GM18907 (cell line): Measurements from ENCODE around the gene N4BP3.
A peak's percentile ranks its signal among the peaks of the same experiment; 100 is the strongest.
"Not testable (repeated sequence)": the region's sequence is repeated elsewhere in the genome, so short reads cannot be mapped to it uniquely, and the experiment has no call there.

Experiments used
- ATAC-seq: cut with Tn5 transposase; IDR thresholded peaks from one replicate; pipeline ENCODE4 v1.9.1; 2021; ENCODE audit warnings: mild to moderate bottlenecking, moderate library complexity; ENCODE audit not compliant: unreplicated experiment

The N4BP3 gene

DNA sequence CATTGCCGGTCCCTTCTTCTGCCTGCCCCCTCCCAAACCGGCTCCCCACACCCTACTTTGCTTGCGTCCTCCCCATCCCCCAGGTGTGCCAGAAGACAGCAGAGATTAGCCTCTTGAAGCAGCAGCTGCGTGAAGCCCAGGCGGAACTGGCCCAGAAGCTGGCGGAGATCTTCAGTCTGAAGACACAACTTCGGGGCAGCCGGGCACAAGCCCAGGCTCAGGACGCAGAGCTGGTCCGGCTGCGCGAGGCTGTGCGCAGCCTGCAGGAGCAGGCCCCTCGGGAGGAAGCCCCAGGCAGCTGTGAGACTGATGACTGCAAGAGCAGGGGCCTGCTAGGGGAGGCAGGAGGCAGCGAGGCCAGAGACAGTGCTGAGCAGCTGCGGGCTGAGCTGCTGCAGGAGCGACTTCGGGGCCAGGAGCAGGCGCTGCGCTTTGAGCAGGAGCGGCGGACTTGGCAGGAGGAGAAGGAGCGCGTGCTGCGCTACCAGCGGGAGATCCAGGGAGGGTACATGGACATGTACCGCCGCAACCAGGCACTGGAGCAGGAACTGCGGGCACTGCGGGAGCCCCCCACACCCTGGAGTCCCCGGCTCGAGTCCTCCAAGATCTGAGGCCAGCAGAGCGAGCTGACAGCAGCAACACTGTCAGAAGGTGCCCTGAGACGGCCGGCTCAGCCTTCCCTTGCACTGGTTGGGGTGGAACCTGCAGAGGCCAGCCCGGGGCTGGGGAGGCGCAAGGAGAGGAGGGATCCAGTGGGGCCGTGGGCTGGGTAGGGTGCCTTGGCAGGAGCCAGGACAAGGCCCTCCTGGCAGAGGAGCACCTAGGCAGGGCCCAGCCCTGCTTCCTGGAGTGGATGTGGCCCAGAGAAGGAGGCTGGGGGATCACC is 8.3 kb downstream of the N4BP3 start:
- no peak for ATAC-seq

GRCh38 chr5:178122346-178122745 is 9.0 kb downstream of the N4BP3 start:
- ATAC-seq, result no peak

GRCh38 chr5:178123094-178123965 is 10.0 kb downstream of the N4BP3 start:
- no peak for ATAC-seq

DNA sequence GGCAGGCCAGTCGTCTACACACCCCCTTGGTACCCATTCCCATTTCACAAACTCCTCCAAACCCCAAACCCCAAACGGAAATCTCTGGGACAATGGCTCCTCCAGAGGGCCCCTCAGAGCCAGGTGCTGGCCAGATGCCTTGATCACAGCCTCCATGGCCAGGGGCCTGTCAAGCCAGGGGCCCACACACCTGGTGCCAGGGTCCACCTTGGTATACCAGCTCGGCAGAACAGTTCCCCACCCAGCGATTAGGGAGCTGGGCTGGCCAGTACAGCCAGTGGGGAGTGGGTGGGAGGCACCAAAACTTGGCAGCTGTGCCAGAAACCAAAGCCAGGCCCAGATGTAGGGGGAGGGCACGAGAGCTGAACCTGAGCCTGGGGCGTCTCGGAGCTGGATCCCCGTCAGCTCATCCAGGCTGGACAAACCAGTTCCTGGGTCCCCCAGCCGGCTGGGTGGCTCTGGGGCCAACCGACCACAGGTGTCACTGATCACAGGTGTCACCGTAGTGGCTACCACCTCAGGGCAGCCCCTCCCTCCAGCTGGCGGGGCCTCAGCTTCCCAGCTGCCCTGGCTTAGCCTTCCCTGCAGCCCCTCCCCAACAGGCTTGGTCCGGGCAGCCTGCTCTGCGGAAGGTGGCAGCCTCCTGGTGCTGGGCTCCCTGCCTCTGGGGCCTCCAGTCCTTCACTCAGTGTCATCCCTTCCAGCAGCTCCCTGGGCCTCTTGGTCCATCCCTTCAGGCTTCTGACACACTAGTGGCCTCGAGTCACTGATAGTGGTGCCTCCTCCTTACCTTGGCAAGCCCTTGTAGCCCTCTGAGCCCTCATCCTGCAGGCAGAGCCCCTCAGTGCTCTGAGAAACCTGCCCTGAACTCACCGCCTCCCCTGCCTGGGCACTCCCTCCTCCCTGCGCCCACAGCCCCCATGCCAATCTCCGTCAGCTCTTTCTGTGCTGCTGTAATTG is 10.9 kb downstream of the N4BP3 start:
- no peak for ATAC-seq

DNA sequence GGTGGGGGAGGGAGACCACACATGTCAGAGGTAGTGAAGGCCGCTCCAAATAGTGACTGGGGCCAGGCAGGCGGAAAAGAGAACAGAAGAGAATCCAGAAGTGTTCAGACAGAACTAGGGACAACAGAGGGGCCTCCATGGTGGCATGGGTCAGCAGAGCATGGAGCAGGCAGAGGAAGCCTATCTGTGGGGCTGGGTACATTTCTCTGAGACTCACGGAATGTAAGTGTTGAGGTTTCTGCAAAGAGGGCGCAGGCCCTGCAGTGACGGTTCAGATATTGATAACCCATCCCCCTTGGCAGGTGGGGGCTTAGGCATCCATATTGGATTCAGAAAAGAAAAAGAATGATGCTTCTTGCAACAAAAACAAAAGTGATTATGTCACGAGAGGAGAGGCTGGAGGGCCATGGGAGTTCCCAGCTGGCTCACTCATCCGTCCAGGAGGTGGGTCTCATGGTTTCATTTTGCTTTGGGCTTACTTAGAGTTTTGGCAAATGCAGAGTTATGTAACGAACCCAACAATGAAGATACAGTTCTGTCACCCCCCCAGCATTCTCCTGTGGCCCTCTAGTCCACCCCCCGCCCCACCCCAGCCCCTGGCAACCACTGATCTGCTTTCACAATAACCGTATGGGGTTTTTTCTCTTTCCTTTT is 12.0 kb downstream of the N4BP3 start:
- ATAC-seq, result no peak

DNA sequence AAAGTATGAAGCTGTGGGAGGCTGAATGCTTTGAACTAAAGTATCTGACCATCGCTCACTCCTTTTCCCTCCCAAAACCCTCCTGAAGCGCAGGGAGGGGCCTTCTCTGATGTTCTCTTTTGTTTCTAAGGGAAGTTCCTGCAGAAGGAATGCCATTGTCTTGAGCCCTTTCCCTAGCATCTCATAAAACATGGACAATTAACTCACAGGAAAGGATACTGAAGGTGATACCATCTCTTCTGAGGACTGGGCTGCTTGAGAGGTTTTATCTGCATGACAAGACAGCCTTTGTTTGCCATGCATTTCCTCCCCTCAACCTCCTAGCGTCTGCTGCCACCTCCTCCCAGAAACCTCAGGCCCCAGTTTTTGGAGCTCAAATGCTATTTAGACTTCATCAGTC is 13.2 kb downstream of the N4BP3 start:
- ATAC-seq, result no peak

GRCh38 chr5:178127300-178128009 is 14.1 kb downstream of the N4BP3 start:
- ATAC-seq, result not testable (repeated sequence)

DNA sequence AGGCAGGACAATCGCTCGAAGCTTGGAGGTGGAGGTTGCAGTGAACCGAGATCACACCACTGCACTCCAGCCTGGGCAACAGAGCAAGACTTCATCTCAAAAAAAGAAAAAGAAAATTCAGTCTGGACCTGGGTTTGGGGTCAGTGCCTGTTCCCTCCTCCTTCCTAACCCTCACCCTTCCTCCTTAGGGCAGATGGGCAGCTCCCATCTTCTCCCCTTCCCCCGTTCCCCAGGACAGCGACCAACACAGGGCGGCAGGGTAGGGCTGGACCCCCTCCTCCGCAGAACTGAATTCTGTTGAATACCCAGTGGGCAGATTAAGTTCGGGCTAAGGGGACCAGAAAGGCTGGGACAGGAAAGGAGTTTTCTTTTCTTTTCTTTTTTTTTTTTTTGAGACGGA is 16.0 kb downstream of the N4BP3 start:
- ATAC-seq, result no peak

- not testable (repeated sequence) for ATAC-seq
These were observed 16.9 kb downstream of the N4BP3 start for GRCh38 chr5:178130234-178130575.

GRCh38 chr5:178130576-178131445 is 17.5 kb downstream of the N4BP3 start, which contains the start of gene RMND5B:
Gene RMND5B, plus strand, starts transcription at chr5:178131014. Its CDS starts 7,106 bp downstream, at chr5:178138120.
- ATAC-seq, result peak; percentile 84

- ATAC-seq, result no peak
These were observed 18.2 kb downstream of the N4BP3 start for GRCh38 chr5:178131446-178131996.

- no peak for ATAC-seq
These were observed 23.7 kb downstream of the N4BP3 start for GRCh38 chr5:178136990-178137389.

GRCh38 chr5:178137991-178138390 is 24.7 kb downstream of the N4BP3 start:
- no peak for ATAC-seq

DNA sequence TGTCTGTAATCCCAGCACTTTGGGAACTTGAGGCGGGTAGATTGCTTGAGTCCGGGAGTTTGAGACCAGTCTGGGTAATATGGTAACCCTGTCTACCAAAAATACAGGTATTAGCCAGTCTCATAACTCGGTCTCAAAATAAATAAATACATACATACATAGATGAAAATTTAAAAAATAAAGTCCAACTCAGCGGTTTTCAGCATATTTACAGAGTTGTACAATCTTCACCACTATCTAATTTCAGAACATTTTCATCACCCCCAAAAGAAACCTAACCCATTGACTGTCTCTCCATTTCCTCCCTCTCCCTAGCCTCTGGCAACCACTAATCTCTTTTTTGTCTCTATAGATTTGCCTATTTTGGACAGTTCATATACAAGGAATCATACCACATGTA is 28.2 kb downstream of the N4BP3 start:
- ATAC-seq, result no peak

DNA sequence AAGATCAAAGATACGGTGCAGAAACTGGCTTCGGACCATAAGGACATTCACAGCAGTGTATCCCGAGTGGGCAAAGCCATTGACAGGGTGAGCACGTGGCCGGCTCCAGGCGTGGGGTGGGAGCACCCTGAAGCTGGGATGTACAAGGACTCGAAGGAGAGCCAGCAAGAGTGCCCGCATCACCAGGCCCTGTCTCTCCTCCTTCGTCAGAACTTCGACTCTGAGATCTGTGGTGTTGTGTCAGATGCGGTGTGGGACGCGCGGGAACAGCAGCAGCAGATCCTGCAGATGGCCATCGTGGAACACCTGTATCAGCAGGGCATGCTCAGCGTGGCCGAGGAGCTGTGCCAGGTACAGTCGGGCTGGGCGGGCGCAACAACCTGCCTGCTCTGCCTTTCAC is 29.3 kb downstream of the N4BP3 start:
- no peak for ATAC-seq

GRCh38 chr5:178143246-178143645 is 29.9 kb downstream of the N4BP3 start:
- ATAC-seq, result no peak

- no peak for ATAC-seq
These were observed 30.6 kb downstream of the N4BP3 start for GRCh38 chr5:178143901-178144300.
